GM12878 (cell line): ENCODE measurements around the gene RNF130. TPM values are rescaled to one million over a fixed set of nuclear protein-coding genes. Genes with fewer than 3 reads are reported as not detected.

Experiments
- ATAC-seq: fragments of 200-7000 bp; cut with Tn5 transposase; 3 replicates; pipeline ENCODE4 v1.9.1; 2020; ENCODE audit warnings: mild to moderate bottlenecking, moderate library complexity
- BruUV-seq: library from RNA; stranded (reverse); fragments of 400-500 nt; replicated peaks from 2 replicates; lab custom pipeline; 2021; lab: Mats Ljungman, UMichigan
- CTCF ChIA-PET: fragments of 300-600 bp; sonication (Branson Sonifier 250); formaldehyde crosslinking; extraction: SDS; loops from one replicate; lab custom pipeline; 2021; ENCODE audit warnings: inconsistent platforms; lab: Yijun Ruan, JAX
- POLR2A ChIA-PET: fragments of 350-600 bp; formaldehyde crosslinking; extraction: SDS; loops from one replicate; lab custom pipeline; 2021; ENCODE audit warnings: inconsistent platforms; lab: Charles Lee
- RAD21 ChIA-PET: fragments of 300-600 bp; sonication (Branson Sonifier 250); formaldehyde crosslinking; loops from one replicate; lab custom pipeline; 2023; ENCODE audit warnings: antibody characterized with exemption; ENCODE audit not compliant: unreplicated experiment; lab: Charles Lee
- SMC1A ChIA-PET: fragments of 300-600 bp; sonication (Branson Sonifier 250); formaldehyde crosslinking; loops from one replicate; lab custom pipeline; 2023; ENCODE audit not compliant: unreplicated experiment, uncharacterized antibody; lab: Charles Lee
- DNase-seq: peaks from one replicate; pipeline ENCODE4 v3.0.0-alpha.2; 2011; ENCODE audit warnings: low read depth, low spot score
- FAIRE-seq: peaks from 3 replicates; lab custom pipeline; 2011; peaks lifted over from hg19 to GRCh38; lab: Jason Lieb, UNC
- H2AFZ ChIP-seq: 2 replicates; pipeline ENCODE4 v1.6.0; 2011; ENCODE audit warnings: low read depth, low read length, control low read depth; ENCODE audit not compliant: control insufficient read depth
- H3K27ac ChIP-seq: 2 replicates; pipeline ENCODE4 v1.5.1; 2011; ENCODE audit warnings: control low read depth; ENCODE audit not compliant: control insufficient read depth, insufficient read depth
- H3K27me3 ChIP-seq, 2 experiments: replicated peaks in 1 of 2; 2 replicates each; pipeline versions ENCODE4 v1.6.0 to v1.6.1; 2011; ENCODE audit warnings: low read length in 1 of 2; ENCODE audit not compliant: control insufficient read depth in 2 of 2, insufficient read depth in 2 of 2
- H3K36me3 ChIP-seq, 2 experiments: 2 replicates each; pipeline ENCODE4 v1.5.1; 2011; ENCODE audit warnings: low read length in 1 of 2; ENCODE audit not compliant: control insufficient read depth in 2 of 2, insufficient read depth in 2 of 2
- H3K4me1 ChIP-seq: 2 replicates; pipeline ENCODE4 v1.6.1; 2011; ENCODE audit warnings: mild to moderate bottlenecking, low read length, moderate library complexity, mixed read lengths; ENCODE audit not compliant: control insufficient read depth, insufficient read depth
- H3K4me2 ChIP-seq: 2 replicates; pipeline ENCODE4 v1.6.0; 2011; ENCODE audit warnings: control low read depth; ENCODE audit not compliant: control insufficient read depth, insufficient read depth
- H3K4me3 ChIP-seq: fragments of 200-600 bp; sonication (generic); 2 replicates; pipeline ENCODE4 v1.5.1; 2016
- H3K79me2 ChIP-seq: 2 replicates; pipeline ENCODE4 v1.6.0; 2011; ENCODE audit warnings: low read length; ENCODE audit not compliant: control insufficient read depth, insufficient read depth
- H3K9ac ChIP-seq: 2 replicates; pipeline ENCODE4 v1.8.0; 2011; ENCODE audit warnings: low read length, control low read depth, mixed read lengths; ENCODE audit not compliant: control insufficient read depth, insufficient read depth
- H3K9me3 ChIP-seq: replicated peaks from 3 replicates; pipeline ENCODE4 v1.5.1; 2011; ENCODE audit warnings: mild to moderate bottlenecking, low read length; ENCODE audit not compliant: control insufficient read depth, insufficient read depth
- H4K20me1 ChIP-seq: 2 replicates; pipeline ENCODE4 v1.6.0; 2011; ENCODE audit not compliant: control insufficient read depth, insufficient read depth
- ASH2L ChIP-seq: fragments of 300-600, 200-600 bp; sonication (generic); IDR thresholded peaks from 2 replicates; pipeline ENCODE4 v1.6.1; 2017; ENCODE audit warnings: low read depth, mild to moderate bottlenecking, borderline replicate concordance
- BCL3 ChIP-seq: IDR thresholded peaks from 2 replicates; pipeline ENCODE4 v1.6.1; 2011; ENCODE audit warnings: borderline replicate concordance, low read depth, mild to moderate bottlenecking, moderate library complexity, low read length; ENCODE audit not compliant: insufficient read depth, poor library complexity, severe bottlenecking
- CHD2 ChIP-seq: IDR thresholded peaks from 2 replicates; pipeline ENCODE4 v1.6.1; 2011; ENCODE audit warnings: low read depth, low read length, improper control_type of control experiment, borderline replicate concordance
- E4F1 ChIP-seq: fragments of 450-650 bp; IDR thresholded peaks from 2 replicates; pipeline ENCODE4 v1.6.1; 2018; ENCODE audit warnings: borderline replicate concordance, mild to moderate bottlenecking; ENCODE audit not compliant: partially characterized antibody
- FOXK2 ChIP-seq: fragments of 450-650 bp; IDR thresholded peaks from 2 replicates; pipeline ENCODE4 v1.6.1; 2017; ENCODE audit warnings: mild to moderate bottlenecking, moderate library complexity
- HCFC1 ChIP-seq: fragments of 150-350 bp; IDR thresholded peaks from 2 replicates; pipeline ENCODE4 v1.6.1; 2014; ENCODE audit warnings: low read length
- HDAC6 ChIP-seq: fragments of 200-600 bp; sonication (generic); IDR thresholded peaks from one replicate; pipeline ENCODE4 v1.8.0; 2017; ENCODE audit warnings: antibody characterized with exemption; ENCODE audit not compliant: unreplicated experiment
- IRF4 ChIP-seq: IDR thresholded peaks from 2 replicates; pipeline ENCODE4 v1.6.1; 2011; ENCODE audit warnings: low read depth, low read length
- NKRF ChIP-seq: fragments of 450-650 bp; conservative IDR thresholded peaks from 2 replicates; pipeline ENCODE4 v1.6.1; 2017; ENCODE audit warnings: mild to moderate bottlenecking, moderate library complexity
- NR2C1 ChIP-seq: fragments of 450-650 bp; IDR thresholded peaks from 2 replicates; pipeline ENCODE4 v1.6.1; 2017; ENCODE audit warnings: antibody characterized with exemption, mild to moderate bottlenecking, moderate library complexity
- POLR2AphosphoS5 ChIP-seq: IDR thresholded peaks from 2 replicates; pipeline ENCODE4 v1.6.1; 2011; ENCODE audit warnings: mild to moderate bottlenecking, low read length, inconsistent platforms
- RUNX3 ChIP-seq: IDR thresholded peaks from 2 replicates; pipeline ENCODE4 v1.6.1; 2012; ENCODE audit warnings: low read length, inconsistent platforms
- SP1 ChIP-seq: IDR thresholded peaks from one replicate; pipeline ENCODE4 v1.6.1; 2011; ENCODE audit warnings: low read depth, low read length
- STAT1 ChIP-seq: fragments of 450-650 bp; conservative IDR thresholded peaks from 2 replicates; pipeline ENCODE4 v1.6.1; 2014; ENCODE audit warnings: antibody characterized with exemption, mild to moderate bottlenecking
- ZBTB11 ChIP-seq: fragments of 450-650 bp; formaldehyde crosslinking; IDR thresholded peaks from 2 replicates; pipeline ENCODE4 v1.5.0; 2022; ENCODE audit warnings: mild to moderate bottlenecking, missing genetic modification characterization
- ZNF384 ChIP-seq: IDR thresholded peaks from 2 replicates; pipeline ENCODE4 v1.6.1; 2012; ENCODE audit warnings: low read depth, mild to moderate bottlenecking, low read length, improper control_type of control experiment, borderline replicate concordance
- ZNF622 ChIP-seq: fragments of 450-650 bp; IDR thresholded peaks from 2 replicates; pipeline ENCODE4 v1.6.1; 2017; ENCODE audit warnings: mild to moderate bottlenecking, inconsistent platforms
- WGBS: methylation state at CpG from one replicate; pipeline ENCODE4 v1.1.6; 2016; ENCODE audit warnings: low lambda C conversion rate; ENCODE audit not compliant: insufficient replicate concordance, insufficient coverage; ENCODE audit errors: missing lambda C conversion rate; 5-methylcytosine and 5-hydroxymethylcytosine counted together
- in situ Hi-C: fragments of 300-500 bp; cut with MboI; formaldehyde crosslinking; loops from 9 replicates; pipeline ENCODE4 v1.14.3; 2018; ENCODE audit warnings: mixed read lengths
- intact Hi-C: fragments of 100-400 bp; cut with micrococcal nuclease; formaldehyde crosslinking; loops from one replicate; pipeline ENCODE4 v1.14.2; 2022; ENCODE audit not compliant: unreplicated experiment
- polyA plus RNA-seq, 11 experiments: library from polyadenylated mRNA; depleted of rRNA in 4 of 11; unstranded in 6 of 11; stranded (reverse) in 5 of 11; fragments of >200 nt; fragmentation: Nextera tagmentation in 4 of 11; fragmentation: Illumina TruSeq in 1 of 11; extraction: Ambion mirVana in 4 of 11; extraction: Trizol in 1 of 11; gene quantifications; 1 replicate in 1 of 11; 2 replicates in 10 of 11; pipeline versions ENCODE4 v1.2.1 to v1.2.3, GENCODE V29; 2011 to 2016; ENCODE audit warnings: inconsistent platforms in 2 of 11, missing spikeins in 2 of 11, low read depth in 1 of 11
- total RNA-seq, 4 experiments: library from RNA; depleted of rRNA in 3 of 4; stranded (reverse); fragments of >200 nt in 3 of 4; fragmentation: Illumina TruSeq in 1 of 4; extraction: Trizol in 1 of 4; gene quantifications; 2 replicates each; pipeline versions ENCODE4 v1.2.1 to v1.2.3, GENCODE V29; 2013 to 2021

Gene RNF130
- total and polyA plus RNA-seq, 10 of the 15 experiments (the other 5 are each of a cell fraction or from before 2014, with no cell fraction given): 0.04 to 0.36 (median 0.11) TPM; not detected in 1

GRCh38 chr5:180096616-180097015 lies 25.1 kb upstream of the RNF130 start:
- ATAC-seq (no peak), FAIRE-seq (no peak), DNase-seq (no peak)
- SMC1A ChIA-PET: no interaction called here
- 26% methylated on average over 10 of the region's 10 CpGs for WGBS
- Histone ChIP-seq H3K36me3 (no peaks in the 10 kb centered on the region), H3K79me2 (no peaks in the 10 kb centered on the region), H3K4me1 (no peaks in the 10 kb centered on the region), H2AFZ (no peak overlapping the region), H3K27me3 (no peaks in the 10 kb centered on the region; a peak in 1 of 4 replicates), H3K27ac (no peak overlapping the region), H4K20me1 (no peaks in the 10 kb centered on the region), H3K4me3 (no peak overlapping the region), H3K9ac (no peak overlapping the region), H3K9me3 (no peaks in the 10 kb centered on the region), H3K4me2 (no peak overlapping the region)
- POLR2A ChIA-PET: no interaction called here
- intact Hi-C loops (no loop called here), in situ Hi-C loops (loop anchor here (25.0 kb wide), 1 partner anchor 309 kb away; the partner anchor contains the start of gene LTC4S)
- RAD21 ChIA-PET: no interaction called here
- no TSS peak for BruUV-seq
- CTCF ChIA-PET: no interaction called here
- TF ChIP-seq NKRF (no peak), ZNF622 (no peak), HDAC6 (no peak), IRF4 (no peak), FOXK2 (no peak), SP1 (no peak), STAT1 (no peak), CHD2 (no peak), E4F1 (no peak), NR2C1 (no peak), ZBTB11 (CRISPR knock-in tag) (no peak), POLR2AphosphoS5 (no peak), BCL3 (no peak), RUNX3 (no peak), ASH2L (no peak), HCFC1 (no peak), ZNF384 (no peak)
